C4-2B (cell line): ENCODE results near the gene ARMH1.

Source experiments
- H3K27ac ChIP-seq: fragments of 450-650 bp; 2 replicates; pipeline ENCODE4 v1.5.1; 2017
- CTCF ChIP-seq: fragments of 450-650 bp; conservative IDR thresholded peaks from 2 replicates; pipeline ENCODE4 v1.5.1; 2017; ENCODE audit warnings: mild to moderate bottlenecking
- ZFX ChIP-seq: fragments of 450-650 bp; IDR thresholded peaks from 2 replicates; pipeline ENCODE4 v1.6.1; 2017

The ARMH1 gene

DNA sequence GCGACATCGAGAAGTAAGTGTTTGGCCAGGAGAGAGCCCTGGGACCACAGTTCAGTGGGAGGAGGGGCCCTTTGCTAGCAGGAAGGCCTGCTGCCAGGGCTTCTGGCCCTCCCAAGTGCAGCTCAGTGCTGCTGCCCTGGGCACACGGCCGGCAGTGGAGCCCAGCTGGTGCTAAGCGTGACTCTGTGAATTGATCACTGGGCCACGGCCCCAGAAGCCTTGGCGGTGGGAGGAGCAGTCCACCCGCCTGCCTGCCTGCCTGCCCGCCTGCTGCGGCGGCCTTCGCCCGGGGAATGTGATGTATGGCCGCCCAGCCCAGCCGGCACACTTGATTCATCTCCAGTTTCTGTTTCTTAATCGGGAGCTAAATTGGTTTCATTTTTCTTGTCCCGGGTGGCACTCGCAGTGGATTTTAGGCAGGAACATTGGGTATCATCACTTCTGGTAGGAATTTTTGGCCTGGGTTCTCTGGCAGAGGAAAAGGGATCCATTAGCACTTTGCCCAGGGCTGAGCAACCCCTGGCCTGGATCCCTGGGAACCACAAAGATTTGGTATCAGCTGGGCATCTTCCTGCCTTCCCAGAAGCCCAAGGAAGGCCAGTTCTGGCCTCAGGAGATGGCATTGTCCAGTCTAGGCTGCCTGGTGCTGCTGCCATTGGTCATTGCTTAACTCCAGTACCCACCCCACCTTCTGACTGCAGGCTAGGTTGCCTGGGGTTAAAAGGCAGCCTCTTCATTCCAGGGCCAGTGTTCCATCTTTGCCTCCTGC is 28.9 kb upstream of the ARMH1 start:
- TF ChIP-seq CTCF (no peak), ZFX (no peak)
- no peak overlapping the region for H3K27ac ChIP-seq

DNA sequence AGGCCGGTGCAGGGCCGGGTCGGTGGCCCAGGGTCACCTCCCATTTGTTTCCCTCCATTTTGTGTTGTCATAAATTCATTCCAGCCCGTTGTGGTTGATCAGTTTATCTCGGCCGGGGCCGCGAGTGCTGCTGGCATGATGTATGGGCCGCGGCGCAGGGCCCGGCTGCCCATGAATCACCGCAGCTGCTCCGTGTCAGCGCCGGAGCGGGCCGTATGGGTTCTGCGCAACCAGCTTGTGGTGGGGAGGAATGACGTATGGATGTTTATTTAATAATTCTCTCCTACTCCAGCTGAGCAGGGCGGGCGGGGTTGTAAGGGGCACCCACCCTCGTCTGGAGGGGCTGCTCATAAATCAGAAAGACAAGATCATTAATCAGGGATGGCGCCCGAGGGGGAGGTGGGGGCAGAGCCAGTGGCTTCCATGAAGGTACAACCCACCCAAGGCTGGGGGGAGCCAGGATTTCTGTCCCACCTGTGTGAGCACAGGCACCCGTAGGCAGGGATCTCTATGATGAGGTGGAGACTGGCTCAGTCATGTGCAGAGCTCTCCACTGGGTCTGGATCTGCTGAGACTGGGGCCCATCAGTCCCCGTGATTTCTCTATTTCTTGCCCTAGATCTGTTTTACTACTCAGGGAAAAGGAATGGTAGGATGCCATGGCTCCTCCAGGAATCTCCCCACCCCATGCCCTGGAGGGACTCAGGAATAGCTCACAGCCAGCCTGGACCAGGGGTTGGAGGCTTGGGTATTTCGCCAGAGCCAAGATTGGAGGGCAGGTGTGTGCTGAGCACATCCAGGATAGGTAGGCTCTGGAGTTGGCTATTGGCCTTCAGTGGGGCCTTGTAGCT is 28.0 kb upstream of the ARMH1 start:
- TF ChIP-seq ZFX (no peak), CTCF (no peak)
- H3K27ac ChIP-seq = no peak overlapping the region

DNA sequence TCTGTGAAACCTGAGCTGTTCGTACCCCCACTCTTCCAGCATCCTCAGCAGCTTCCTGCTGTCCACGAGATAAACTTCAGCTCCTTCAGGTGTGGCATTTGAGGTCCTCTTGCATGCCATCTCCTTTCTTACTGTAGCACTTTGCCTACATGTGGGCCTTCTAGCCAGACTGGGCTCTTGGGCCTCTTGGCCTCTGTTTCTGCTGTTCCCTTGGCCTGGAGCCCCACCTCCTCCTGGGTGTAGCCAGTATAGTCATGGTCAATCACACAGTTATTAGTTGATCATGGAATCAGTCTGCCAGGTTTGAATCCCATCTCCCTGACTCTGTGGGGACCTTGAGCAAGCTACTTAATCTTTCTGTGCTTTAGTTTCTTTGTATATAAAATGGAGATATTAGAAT is 26.6 kb upstream of the ARMH1 start:
- H3K27ac ChIP-seq = no peak overlapping the region
- TF ChIP-seq CTCF = no peak
- TF ChIP-seq ZFX = no peak

- no peak for TF ChIP-seq CTCF
- no peak for TF ChIP-seq ZFX
- H3K27ac ChIP-seq = no peak overlapping the region
Observed at GRCh38 chr1:44648529-44649250, 25.8 kb upstream of the ARMH1 start.

GRCh38 chr1:44649788-44650158 is 24.7 kb upstream of the ARMH1 start:
- TF ChIP-seq CTCF = no peak
- no peak for TF ChIP-seq ZFX
- no peak overlapping the region for H3K27ac ChIP-seq

GRCh38 chr1:44650159-44650831 is 24.2 kb upstream of the ARMH1 start:
- TF ChIP-seq CTCF (no peak), ZFX (no peak)
- H3K27ac ChIP-seq = no peak overlapping the region
